Measurements from ENCODE around the gene DPP6. TPM values are rescaled to one million over a fixed set of nuclear protein-coding genes. Genes with fewer than 3 reads are reported as not detected.

Gene DPP6
- total RNA-seq, 1 donor from 2014 or later, result 0.39 TPM

DNA sequence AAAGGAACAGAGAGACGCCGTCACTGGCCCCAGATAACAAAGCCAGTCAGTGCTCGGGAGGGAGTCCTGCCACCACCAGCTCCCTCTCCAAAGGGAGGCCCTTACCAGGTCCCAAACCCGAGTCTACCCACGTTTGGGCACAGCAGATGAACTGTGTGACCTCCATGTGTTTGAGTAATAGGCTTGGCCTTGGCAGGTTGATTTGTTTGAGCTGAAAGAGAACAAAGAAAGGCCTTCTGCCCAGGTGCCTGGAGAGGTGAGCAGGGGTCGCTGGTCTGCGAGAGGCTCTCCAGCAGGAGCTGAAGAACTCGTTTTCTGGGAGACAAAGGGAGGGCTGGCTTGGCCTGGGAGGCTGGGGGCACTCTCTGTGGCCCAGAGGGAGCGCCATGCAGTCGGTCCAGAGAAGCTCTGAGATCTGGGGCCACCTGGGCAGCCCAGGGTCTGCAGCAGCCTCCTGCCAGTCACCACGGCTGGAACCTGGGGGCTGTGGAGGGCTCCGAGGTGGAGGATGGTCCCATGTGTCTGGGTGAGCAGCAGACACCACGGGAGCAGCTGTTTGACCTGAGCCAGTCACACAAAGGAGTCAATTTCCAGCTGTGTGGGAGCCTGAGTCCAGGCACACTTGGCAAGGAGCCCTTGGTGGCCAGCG lies 851.0 kb downstream of the DPP6 start:
- Histone ChIP-seq H3K4me3 (no peak overlapping the region), H3K79me2 (ENCODE audit: low read depth) (no peaks in the 10 kb centered on the region), H3K36me3 (no peaks in the 10 kb centered on the region), H3F3A (ENCODE audit: low read depth) (no peaks in the 10 kb centered on the region), H3K9me3 (ENCODE audit: low read depth) (no peaks in the 10 kb centered on the region), H4K20me1 (ENCODE audit: low read depth) (no peaks in the 10 kb centered on the region), H3K27ac (no peak overlapping the region), H2AFZ (replicated peaks) (no peak overlapping the region), H3K4me2 (no peak overlapping the region), H3K9ac (no peak overlapping the region), H3K27me3 (no peaks in the 10 kb centered on the region), H3K4me1 (peaks cover 11% of the 10 kb centered on the region)
- Mint-ChIP-seq H3K27ac (no peak overlapping the region), H3K9me3 (peaks cover 11% of the 10 kb centered on the region), H3K4me3 (no peak overlapping the region), H3K36me3 (no peaks in the 10 kb centered on the region), H3K4me1 (peaks cover 10% of the 10 kb centered on the region), H3K27me3 (ENCODE audit: insufficient read depth, low read depth) (peaks cover 5% of the 10 kb centered on the region)
- peak; percentile 23 for DNase-seq (ENCODE audit: low spot score)
- no peak for TF ChIP-seq EZH2 (IDR thresholded peaks at IDR 0.05)
- TF ChIP-seq, protein P1, sequence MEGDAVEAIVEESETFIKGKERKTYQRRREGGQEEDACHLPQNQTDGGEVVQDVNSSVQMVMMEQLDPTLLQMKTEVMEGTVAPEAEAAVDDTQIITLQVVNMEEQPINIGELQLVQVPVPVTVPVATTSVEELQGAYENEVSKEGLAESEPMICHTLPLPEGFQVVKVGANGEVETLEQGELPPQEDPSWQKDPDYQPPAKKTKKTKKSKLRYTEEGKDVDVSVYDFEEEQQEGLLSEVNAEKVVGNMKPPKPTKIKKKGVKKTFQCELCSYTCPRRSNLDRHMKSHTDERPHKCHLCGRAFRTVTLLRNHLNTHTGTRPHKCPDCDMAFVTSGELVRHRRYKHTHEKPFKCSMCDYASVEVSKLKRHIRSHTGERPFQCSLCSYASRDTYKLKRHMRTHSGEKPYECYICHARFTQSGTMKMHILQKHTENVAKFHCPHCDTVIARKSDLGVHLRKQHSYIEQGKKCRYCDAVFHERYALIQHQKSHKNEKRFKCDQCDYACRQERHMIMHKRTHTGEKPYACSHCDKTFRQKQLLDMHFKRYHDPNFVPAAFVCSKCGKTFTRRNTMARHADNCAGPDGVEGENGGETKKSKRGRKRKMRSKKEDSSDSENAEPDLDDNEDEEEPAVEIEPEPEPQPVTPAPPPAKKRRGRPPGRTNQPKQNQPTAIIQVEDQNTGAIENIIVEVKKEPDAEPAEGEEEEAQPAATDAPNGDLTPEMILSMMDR (IDR thresholded peaks at IDR 0.05), result no peak
- no peak for TF ChIP-seq EZH2phosphoT487 (IDR thresholded peaks at IDR 0.05)

DNA sequence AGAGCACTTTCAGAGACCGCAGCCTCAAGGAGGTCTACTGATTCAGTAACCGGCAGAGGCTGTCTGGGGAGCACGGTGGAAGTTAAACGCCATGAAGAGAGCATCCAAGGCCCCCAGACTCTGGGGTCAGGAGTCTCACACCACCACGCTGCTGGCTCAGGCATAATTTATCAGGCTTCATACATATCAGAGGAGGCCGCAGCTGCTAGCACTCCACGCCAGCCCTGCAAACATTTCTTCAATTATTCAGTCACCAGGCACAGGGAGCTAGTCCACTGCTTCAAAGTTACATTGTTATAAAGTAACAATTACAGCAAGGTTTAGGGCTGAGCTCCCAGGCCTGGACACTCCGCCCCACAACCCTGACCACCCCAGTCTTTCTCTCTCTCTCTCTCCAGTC lies 852.9 kb downstream of the DPP6 start:
- Mint-ChIP-seq H3K27me3 (ENCODE audit: insufficient read depth, low read depth) (peaks cover 6% of the 10 kb centered on the region), H3K4me1 (peaks cover 10% of the 10 kb centered on the region), H3K36me3 (no peaks in the 10 kb centered on the region), H3K4me3 (no peak overlapping the region), H3K27ac (peak overlapping the region; percentile 53), H3K9me3 (peaks cover 16% of the 10 kb centered on the region)
- Histone ChIP-seq H3K79me2 (ENCODE audit: low read depth) (no peaks in the 10 kb centered on the region), H3F3A (ENCODE audit: low read depth) (no peaks in the 10 kb centered on the region), H3K4me3 (no peak overlapping the region), H3K27ac (no peak overlapping the region), H3K4me2 (no peak overlapping the region), H3K9me3 (ENCODE audit: low read depth) (no peaks in the 10 kb centered on the region), H4K20me1 (ENCODE audit: low read depth) (no peaks in the 10 kb centered on the region), H3K9ac (no peak overlapping the region), H3K27me3 (no peaks in the 10 kb centered on the region), H3K4me1 (peaks cover 11% of the 10 kb centered on the region), H2AFZ (replicated peaks) (no peak overlapping the region), H3K36me3 (no peaks in the 10 kb centered on the region)
- no peak for DNase-seq (ENCODE audit: low spot score)
- TF ChIP-seq, protein P1 (IDR thresholded peaks at IDR 0.05), result no peak
- no peak for TF ChIP-seq EZH2phosphoT487 (IDR thresholded peaks at IDR 0.05)
- no peak for TF ChIP-seq EZH2 (IDR thresholded peaks at IDR 0.05)

DNA sequence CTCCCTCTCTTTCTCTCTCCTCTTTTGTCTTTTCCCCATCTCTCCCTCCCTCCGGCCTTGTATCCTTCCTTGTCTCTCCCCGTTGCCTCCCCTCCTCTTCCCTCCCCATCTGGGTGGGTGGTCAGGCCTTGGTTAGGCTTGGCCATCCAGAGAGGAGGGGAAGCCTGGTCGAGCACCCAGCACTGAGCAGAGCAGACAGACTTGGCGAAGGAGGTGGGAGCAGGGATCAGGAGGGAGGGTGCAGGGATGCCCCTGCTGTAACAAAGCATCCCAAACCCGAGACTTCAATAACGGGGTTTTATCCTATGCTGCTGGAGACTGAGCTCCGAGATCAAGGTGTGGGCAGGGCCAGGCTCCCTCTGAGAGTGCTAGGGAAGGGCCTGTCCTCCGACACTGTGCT lies 853.4 kb downstream of the DPP6 start:
- Histone ChIP-seq H3K9me3 (ENCODE audit: low read depth) (no peaks in the 10 kb centered on the region), H3K4me1 (peaks cover 11% of the 10 kb centered on the region), H3K36me3 (no peaks in the 10 kb centered on the region), H3K4me2 (no peak overlapping the region), H4K20me1 (ENCODE audit: low read depth) (no peaks in the 10 kb centered on the region), H3K79me2 (ENCODE audit: low read depth) (no peaks in the 10 kb centered on the region), H3K4me3 (no peak overlapping the region), H2AFZ (replicated peaks) (no peak overlapping the region), H3K9ac (no peak overlapping the region), H3K27ac (no peak overlapping the region), H3K27me3 (no peaks in the 10 kb centered on the region), H3F3A (ENCODE audit: low read depth) (no peaks in the 10 kb centered on the region)
- Mint-ChIP-seq H3K4me3 (no peak overlapping the region), H3K27ac (peak overlapping the region; percentile 53), H3K36me3 (no peaks in the 10 kb centered on the region), H3K9me3 (peaks cover 16% of the 10 kb centered on the region), H3K27me3 (ENCODE audit: insufficient read depth, low read depth) (peaks cover 6% of the 10 kb centered on the region), H3K4me1 (peaks cover 10% of the 10 kb centered on the region)
- DNase-seq (ENCODE audit: low spot score), result no peak
- TF ChIP-seq EZH2phosphoT487 (IDR thresholded peaks at IDR 0.05) (no peak), EZH2 (IDR thresholded peaks at IDR 0.05) (no peak)
- TF ChIP-seq, protein P1 (IDR thresholded peaks at IDR 0.05), result no peak

All from neural progenitor cell (in vitro differentiated cells).